Astrocyte of the spinal cord (primary cell): ENCODE data around the gene TMEM86B.

Source experiments
- DNase-seq: peaks from one replicate; pipeline ENCODE4 v3.0.0; 2011; ENCODE audit warnings: low read depth, low spot score
- H3K4me3 ChIP-seq: 2 replicates; pipeline ENCODE4 v1.5.1; 2011; ENCODE audit warnings: low read depth, mild to moderate bottlenecking, low read length, moderate library complexity
- in situ Hi-C: cut with HindIII; loops from 2 replicates; pipeline ENCODE4 v1.10.0; 2017; ENCODE audit warnings: low sequenced_read_pairs
- TF ChIP-seq, protein P1 (sequence below): IDR thresholded peaks from 2 replicates; pipeline ENCODE4 v1.5.1; 2012; ENCODE audit warnings: low read depth, mild to moderate bottlenecking, low read length, inconsistent platforms

TMEM86B gene

DNA sequence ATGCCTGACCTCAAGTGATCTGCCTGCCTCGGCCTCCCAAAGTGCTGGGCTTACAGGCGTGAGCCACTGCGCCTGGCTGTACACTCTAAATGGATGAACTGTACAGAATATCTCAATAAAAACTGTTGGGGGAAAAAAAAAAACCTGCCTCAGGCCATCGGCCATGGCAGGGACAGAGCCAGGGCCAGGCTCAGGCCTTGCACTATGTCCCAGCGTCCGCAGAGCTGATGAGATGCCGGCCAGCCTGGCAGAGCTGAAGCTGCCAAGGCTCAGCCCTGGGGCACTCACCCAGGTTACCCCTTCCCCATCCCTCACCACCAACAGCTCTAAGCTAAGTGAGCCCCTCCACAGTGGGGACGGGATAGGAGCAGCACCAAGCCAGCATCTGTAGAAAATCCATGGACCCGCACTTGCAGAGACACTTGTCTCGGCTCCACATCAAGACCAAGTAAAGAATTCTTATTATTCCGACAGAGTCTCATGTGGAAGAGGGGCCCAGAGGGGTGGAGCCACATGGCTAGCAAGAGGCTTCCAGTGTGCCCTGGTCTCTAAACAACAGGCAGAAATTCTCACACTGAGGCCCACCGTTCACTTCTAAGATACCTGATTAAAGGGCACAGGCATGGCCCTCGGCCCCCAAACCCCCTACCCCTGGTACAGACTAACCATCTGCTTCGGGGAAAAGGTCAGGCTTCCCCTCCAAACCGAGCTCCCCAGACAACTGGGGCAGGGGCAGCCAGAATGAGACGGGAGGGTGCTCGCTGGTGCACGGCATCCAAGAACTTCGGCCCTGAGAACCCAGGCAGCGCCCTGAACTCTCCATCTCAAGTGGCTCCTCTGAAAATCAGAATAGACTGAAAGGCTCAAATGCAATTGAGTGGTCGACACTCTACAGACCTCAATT is 24.4 kb upstream of the TMEM86B start:
- H3K4me3 ChIP-seq, result no peak overlapping the region
- TF ChIP-seq, protein P1, sequence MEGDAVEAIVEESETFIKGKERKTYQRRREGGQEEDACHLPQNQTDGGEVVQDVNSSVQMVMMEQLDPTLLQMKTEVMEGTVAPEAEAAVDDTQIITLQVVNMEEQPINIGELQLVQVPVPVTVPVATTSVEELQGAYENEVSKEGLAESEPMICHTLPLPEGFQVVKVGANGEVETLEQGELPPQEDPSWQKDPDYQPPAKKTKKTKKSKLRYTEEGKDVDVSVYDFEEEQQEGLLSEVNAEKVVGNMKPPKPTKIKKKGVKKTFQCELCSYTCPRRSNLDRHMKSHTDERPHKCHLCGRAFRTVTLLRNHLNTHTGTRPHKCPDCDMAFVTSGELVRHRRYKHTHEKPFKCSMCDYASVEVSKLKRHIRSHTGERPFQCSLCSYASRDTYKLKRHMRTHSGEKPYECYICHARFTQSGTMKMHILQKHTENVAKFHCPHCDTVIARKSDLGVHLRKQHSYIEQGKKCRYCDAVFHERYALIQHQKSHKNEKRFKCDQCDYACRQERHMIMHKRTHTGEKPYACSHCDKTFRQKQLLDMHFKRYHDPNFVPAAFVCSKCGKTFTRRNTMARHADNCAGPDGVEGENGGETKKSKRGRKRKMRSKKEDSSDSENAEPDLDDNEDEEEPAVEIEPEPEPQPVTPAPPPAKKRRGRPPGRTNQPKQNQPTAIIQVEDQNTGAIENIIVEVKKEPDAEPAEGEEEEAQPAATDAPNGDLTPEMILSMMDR, result no peak
- no peak for DNase-seq
- in situ Hi-C loops, result no loop called here

DNA sequence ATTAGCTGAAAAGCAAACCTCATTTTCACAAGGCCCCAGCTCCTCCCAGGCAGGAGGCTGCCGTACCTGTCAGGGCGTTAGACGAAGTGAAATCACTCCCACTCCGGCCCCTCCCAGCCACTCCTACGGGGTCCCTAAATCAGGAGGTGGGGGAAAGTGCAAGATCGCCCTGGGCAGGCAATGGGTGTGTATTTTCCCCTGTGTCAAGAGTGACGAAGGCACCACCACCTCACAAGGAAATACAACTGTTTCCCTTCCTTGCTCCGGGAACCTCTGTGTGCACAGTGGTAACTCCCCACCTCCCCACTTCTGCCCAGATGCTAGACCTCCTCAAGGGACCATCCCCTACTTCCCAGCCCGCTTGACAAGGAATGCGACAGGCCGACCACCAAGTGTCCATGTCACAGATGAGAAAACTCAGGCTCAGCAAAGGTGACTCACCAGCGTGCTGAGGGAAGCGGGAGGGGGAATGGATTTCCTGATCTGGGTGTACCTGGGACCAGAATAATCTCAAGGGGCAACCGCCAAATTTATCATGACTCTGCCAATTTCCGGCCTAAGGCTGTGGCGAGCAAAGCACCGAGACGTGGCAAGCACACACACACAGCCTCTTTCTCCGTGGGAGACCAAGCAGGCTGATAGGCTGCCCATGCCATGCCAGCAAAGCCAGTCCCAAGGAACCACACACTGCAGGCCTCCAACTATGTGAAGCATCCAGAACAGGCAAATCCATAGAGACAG is 22.9 kb upstream of the TMEM86B start:
- in situ Hi-C loops, result no loop called here
- TF ChIP-seq, protein P1, result no peak
- peak; percentile 14 for DNase-seq
- no peak overlapping the region for H3K4me3 ChIP-seq

DNA sequence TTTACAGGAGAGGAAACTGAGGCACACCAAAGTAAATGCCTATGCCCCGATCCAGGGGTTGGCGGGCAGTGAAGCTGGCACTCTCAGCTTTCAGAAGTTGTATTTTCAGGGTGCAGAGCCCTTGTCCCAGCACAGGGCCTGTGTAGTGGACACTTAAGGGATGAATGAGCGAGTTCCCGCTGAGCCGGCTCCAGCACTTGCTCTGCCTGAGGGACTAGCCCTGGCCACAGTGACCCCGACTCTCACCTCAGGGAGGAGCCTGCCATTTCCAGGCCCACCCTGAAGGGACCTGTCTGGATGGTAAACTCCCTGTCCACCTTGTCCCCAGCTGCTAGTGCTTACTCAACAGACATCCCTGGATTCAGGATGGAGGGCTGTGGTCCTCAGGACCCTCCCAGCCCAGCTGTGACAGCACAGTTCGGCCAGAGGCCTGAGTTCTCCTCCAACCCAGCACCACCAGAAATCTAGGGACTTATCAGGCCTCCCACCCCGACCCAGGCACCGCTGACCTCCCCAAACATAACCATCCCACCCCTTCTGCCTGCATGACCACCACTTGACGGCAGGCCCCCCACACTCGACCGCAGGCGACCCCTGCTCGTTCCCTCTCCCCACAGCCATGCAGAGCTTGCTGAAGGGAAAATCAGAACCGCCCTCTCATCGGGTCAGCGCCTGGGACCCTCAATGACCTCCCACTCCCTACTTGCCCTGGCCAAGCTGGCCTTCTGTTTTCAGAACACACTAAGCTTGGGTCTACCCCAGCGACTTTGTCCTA is 21.9 kb upstream of the TMEM86B start:
- no peak overlapping the region for H3K4me3 ChIP-seq
- no peak for DNase-seq
- TF ChIP-seq, protein P1, result no peak
- in situ Hi-C loops, result no loop called here

DNA sequence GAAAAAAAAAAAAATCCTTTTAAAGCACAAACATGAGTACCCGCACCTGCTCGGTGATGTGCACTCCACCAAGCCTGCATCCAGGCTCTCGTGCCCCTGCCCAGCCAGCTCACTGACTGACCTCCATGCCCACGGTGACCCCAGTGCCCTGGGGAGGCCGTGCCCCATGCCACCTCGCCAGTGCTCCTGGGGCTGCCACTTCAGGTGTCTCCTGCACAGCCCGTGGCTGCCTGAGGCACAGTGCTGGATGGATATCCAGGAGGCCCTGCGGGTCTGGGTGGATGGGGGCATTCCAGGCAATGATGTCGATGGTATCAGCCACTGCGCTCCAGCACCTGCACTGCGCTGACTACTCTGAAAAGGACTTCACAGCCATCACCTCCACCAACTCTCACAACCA is 21.3 kb upstream of the TMEM86B start:
- in situ Hi-C loops, result no loop called here
- TF ChIP-seq, protein P1, result no peak
- DNase-seq, result no peak
- H3K4me3 ChIP-seq, result no peak overlapping the region

DNA sequence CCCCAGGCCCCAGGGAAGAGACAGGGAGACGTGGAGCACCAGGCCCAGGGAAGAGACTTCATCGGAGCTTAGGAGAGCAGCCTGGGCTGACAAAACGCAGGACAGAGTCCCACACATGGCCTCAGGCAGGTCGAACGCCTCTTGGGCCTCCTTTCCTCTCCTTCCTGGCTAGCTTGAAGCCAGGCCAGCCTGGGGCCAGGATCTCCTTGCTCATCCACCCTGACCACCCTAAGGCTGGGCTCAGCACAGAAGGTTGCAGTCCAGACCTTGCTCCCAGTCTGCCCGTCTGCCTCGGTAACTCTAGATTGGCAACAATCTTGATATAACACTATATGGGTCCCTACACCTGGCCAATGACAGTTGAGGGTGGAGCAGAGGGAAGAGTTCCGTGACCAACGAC is 20.1 kb upstream of the TMEM86B start:
- H3K4me3 ChIP-seq, result no peak overlapping the region
- DNase-seq, result no peak
- TF ChIP-seq, protein P1, result no peak
- in situ Hi-C loops, result no loop called here

DNA sequence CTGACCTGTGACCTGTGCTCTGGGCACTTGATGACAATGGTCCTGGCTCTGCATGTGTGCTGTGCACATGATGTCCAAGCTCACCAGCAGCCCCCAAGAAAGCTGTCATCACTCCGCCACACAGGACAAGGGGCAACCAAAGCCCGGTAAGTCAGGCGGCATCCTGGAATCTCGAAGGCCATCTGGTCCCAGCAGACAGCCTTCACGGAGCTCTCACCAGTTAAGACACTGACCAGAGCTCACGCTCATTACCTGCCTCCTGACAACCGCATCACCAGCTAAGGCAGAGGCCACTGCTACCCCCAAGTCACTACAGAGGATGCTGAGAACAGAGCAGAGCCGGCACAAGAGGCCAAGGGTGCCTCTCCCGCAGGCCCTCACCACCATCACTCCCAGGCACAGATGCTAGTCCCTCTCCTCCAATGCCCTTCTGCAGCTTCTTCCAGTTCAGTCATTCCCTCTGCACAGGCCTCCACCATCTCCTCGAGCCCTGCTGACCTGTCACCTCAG is 19.7 kb upstream of the TMEM86B start:
- DNase-seq, result no peak
- no peak overlapping the region for H3K4me3 ChIP-seq
- TF ChIP-seq, protein P1, result no peak
- in situ Hi-C loops, result no loop called here
